Lower leg skin (tissue), 3 donors: Measurements from ENCODE around the gene USF2.

Source experiments
- POLR2A ChIP-seq, 2 donors: fragments of 450-650 bp; IDR thresholded peaks; one replicate each; pipeline ENCODE4 v1.6.1; 2016 to 2017; ENCODE audit warnings: antibody characterized with exemption in 2 of 2, mild to moderate bottlenecking in 1 of 2, moderate library complexity in 1 of 2
- TF ChIP-seq, protein P1 (sequence below), 3 donors: fragments of 450-650 bp; IDR thresholded peaks; one replicate each; pipeline ENCODE4 v1.5.1; 2016; ENCODE audit warnings: antibody characterized with exemption in 3 of 3, mild to moderate bottlenecking in 3 of 3, moderate library complexity in 2 of 3

DNA sequence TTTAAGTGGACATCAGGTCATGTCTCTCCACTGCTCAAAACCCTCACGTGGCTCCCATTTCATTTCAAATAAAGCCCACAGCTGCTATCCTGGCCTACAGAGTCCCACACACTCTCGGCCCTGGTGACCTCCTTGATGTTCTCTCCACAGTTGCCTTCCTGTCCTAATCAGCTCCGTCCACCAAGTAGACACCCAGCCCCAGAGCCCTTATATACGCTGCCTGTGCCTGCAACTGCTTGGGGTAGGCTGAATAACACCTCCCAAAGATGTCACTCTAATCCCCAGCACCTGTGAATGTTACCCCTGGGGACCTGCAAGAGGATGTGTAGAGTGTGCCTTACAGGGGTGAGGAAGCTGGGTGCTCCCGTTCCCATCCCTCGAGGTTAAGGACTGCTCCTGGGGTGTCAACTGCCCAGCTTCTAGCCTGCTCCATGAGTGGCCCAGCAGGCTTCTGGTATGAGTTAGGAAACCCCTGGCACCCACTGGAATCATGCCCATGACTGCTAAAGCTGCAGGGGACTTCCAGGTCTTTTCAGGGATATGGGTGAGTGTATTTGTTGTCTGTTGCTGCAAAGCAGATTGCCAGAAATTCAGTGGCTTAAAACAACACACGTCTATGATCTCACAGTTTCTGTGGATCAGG lies 46.3 kb upstream of the USF2 start:
- TF ChIP-seq, protein P1, sequence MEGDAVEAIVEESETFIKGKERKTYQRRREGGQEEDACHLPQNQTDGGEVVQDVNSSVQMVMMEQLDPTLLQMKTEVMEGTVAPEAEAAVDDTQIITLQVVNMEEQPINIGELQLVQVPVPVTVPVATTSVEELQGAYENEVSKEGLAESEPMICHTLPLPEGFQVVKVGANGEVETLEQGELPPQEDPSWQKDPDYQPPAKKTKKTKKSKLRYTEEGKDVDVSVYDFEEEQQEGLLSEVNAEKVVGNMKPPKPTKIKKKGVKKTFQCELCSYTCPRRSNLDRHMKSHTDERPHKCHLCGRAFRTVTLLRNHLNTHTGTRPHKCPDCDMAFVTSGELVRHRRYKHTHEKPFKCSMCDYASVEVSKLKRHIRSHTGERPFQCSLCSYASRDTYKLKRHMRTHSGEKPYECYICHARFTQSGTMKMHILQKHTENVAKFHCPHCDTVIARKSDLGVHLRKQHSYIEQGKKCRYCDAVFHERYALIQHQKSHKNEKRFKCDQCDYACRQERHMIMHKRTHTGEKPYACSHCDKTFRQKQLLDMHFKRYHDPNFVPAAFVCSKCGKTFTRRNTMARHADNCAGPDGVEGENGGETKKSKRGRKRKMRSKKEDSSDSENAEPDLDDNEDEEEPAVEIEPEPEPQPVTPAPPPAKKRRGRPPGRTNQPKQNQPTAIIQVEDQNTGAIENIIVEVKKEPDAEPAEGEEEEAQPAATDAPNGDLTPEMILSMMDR (IDR thresholded peaks at IDR 0.05), result no peak
- TF ChIP-seq POLR2A (IDR thresholded peaks at IDR 0.05), result no peak
